Hair follicular keratinocyte (primary cell): Measurements from ENCODE around the gene GRM4. TPM values are rescaled to one million over a fixed set of nuclear protein-coding genes. Genes with fewer than 3 reads are reported as not detected.

ENCODE experiments used
- total RNA-seq: library from RNA; depleted of rRNA; stranded (reverse); fragments of >200 nt; gene quantifications from 2 replicates; pipeline ENCODE4 v1.2.3, GENCODE V29; 2015

GRM4 gene
- total RNA-seq = 0.38 TPM in 1 of 2 replicates, not detected in the other

DNA sequence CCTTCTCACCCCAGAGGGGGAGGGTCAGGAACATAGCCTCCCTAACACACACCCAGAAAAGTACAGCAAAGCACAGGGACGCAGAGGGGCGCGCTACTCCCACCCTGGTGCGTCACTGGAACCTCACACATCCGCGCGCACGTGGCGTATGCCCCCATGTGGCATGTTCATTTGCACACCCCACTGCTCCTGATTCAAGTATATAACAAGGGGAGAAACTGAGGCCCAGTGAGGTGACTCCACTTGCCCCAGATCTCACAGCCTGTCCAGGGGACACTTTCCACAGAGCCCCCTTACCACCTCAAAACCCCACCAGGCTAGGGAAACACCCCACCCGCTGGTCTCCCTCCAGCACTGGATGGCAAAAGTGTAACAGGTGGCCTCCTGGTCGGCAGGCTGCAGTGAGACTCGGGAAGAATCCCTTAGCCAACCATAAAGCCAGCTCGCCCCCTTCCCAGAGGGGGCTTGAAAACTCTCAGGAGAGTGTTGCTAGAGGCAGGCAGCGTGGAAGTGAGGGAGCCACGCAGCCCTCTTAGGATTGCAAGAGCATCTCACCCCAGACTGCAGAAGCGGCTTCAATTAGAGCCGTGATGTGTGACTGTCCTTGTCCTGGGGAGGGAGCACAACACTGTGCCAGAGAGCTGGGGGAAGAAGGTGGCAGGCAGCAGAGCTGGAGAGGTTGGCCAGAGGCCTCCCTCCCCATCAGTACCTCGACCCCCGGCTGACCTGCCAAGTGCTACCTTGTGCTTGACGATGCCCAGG is at the start of gene GRM4:
GRM4 (minus strand) TSS at position 67 of the 762 bp plus-strand sequence. CDS start 12,591 bp downstream, outside the sequence.

Other genes with a start within 250 kb of the GRM4 start
- 422 and 425 TPM in 2 replicates for gene HMGA1, start 90.8 kb upstream of the GRM4 start, total RNA-seq
- gene SMIM29, start 102.9 kb upstream of the GRM4 start, total RNA-seq = 61.2 and 84.2 TPM in 2 replicates
- gene NUDT3, start 246.6 kb upstream of the GRM4 start, total RNA-seq = 14.9 and 18.4 TPM in 2 replicates